IMR-90 (cell line): Measurements from ENCODE around the gene CGNL1. TPM values are rescaled to one million over a fixed set of nuclear protein-coding genes. Genes with fewer than 3 reads are reported as not detected.

ENCODE experiments used
- ATAC-seq: fragments of 200-7000 bp; cut with Tn5 transposase; 2 replicates; pipeline ENCODE4 v1.9.1; 2020; ENCODE audit warnings: low read depth, mild to moderate bottlenecking, moderate library complexity
- BruUV-seq: library from RNA; stranded (reverse); fragments of 400-500 nt; replicated peaks from 2 replicates; lab custom pipeline; 2021; lab: Mats Ljungman, UMichigan
- CTCF ChIA-PET: fragments of 300-600 bp; formaldehyde crosslinking; extraction: SDS; loops from one replicate; lab custom pipeline; 2021; ENCODE audit warnings: antibody characterized with exemption; lab: Yijun Ruan, JAX
- POLR2A ChIA-PET: fragments of 300-600 bp; sonication (Branson Sonifier 250); formaldehyde crosslinking; loops from one replicate; lab custom pipeline; 2022; ENCODE audit warnings: antibody characterized with exemption; ENCODE audit not compliant: unreplicated experiment; lab: Charles Lee
- DNase-seq: peaks from one replicate; pipeline ENCODE4 v3.0.0; 2013
- H2AFZ ChIP-seq: replicated peaks from 2 replicates; pipeline ENCODE3; 2013; ENCODE audit warnings: low read length, mild to moderate bottlenecking; ENCODE audit not compliant: poor library complexity
- H2AK5ac ChIP-seq: 2 replicates; pipeline ENCODE4 v1.6.1; 2013; ENCODE audit warnings: low read depth, low read length, inconsistent platforms
- H2AK9ac ChIP-seq: replicated peaks from 2 replicates; pipeline ENCODE3; 2013; ENCODE audit warnings: mild to moderate bottlenecking, low read depth, low read length, moderate library complexity; ENCODE audit not compliant: poor library complexity
- H2BK120ac ChIP-seq: 2 replicates; pipeline ENCODE4 v1.6.1; 2013; ENCODE audit warnings: low read depth, low read length, inconsistent platforms
- H2BK15ac ChIP-seq: 3 replicates; pipeline ENCODE4 v1.6.1; 2013; ENCODE audit warnings: low read depth, low read length, inconsistent platforms
- H2BK20ac ChIP-seq: 2 replicates; pipeline ENCODE4 v1.6.1; 2013; ENCODE audit warnings: low read depth, mild to moderate bottlenecking, inconsistent platforms, low read length, moderate library complexity
- H2BK5ac ChIP-seq: 2 replicates; pipeline ENCODE4 v1.6.1; 2013; ENCODE audit warnings: mild to moderate bottlenecking, low read depth, low read length, inconsistent platforms; ENCODE audit not compliant: poor library complexity, severe bottlenecking
- H3K14ac ChIP-seq: replicated peaks from 2 replicates; pipeline ENCODE4 v1.6.1; 2013; ENCODE audit warnings: low read depth, low read length, inconsistent platforms
- H3K18ac ChIP-seq: 2 replicates; pipeline ENCODE4 v1.6.1; 2013; ENCODE audit warnings: low read depth, low read length, control low read depth
- H3K23ac ChIP-seq: 2 replicates; pipeline ENCODE4 v1.6.1; 2013; ENCODE audit warnings: low read depth, low read length, inconsistent platforms
- H3K27ac ChIP-seq: 2 replicates; pipeline ENCODE4 v1.5.1; 2013; ENCODE audit warnings: mild to moderate bottlenecking, control low read depth, low read length; ENCODE audit not compliant: insufficient read depth
- H3K27me3 ChIP-seq: 2 replicates; pipeline ENCODE4 v1.6.1; 2013; ENCODE audit warnings: low read length; ENCODE audit not compliant: control insufficient read depth, insufficient read depth
- H3K36me3 ChIP-seq: 2 replicates; pipeline ENCODE4 v1.6.1; 2013; ENCODE audit warnings: low read length, mixed read lengths; ENCODE audit not compliant: control insufficient read depth, insufficient read depth
- H3K4ac ChIP-seq: 2 replicates; pipeline ENCODE4 v1.6.1; 2013; ENCODE audit warnings: low read depth, low read length, inconsistent platforms
- H3K4me1 ChIP-seq: 2 replicates; pipeline ENCODE4 v1.6.1; 2013; ENCODE audit warnings: low read length, mixed read lengths; ENCODE audit not compliant: control insufficient read depth, insufficient read depth
- H3K4me2 ChIP-seq: 2 replicates; pipeline ENCODE4 v1.6.1; 2013; ENCODE audit warnings: low read depth, mild to moderate bottlenecking, control low read depth, low read length, moderate library complexity
- H3K4me3 ChIP-seq: 2 replicates; pipeline ENCODE4 v1.5.1; 2013; ENCODE audit warnings: low read depth, mild to moderate bottlenecking, control low read depth, low read length, moderate library complexity; ENCODE audit not compliant: insufficient read depth
- H3K56ac ChIP-seq: 2 replicates; pipeline ENCODE4 v1.6.1; 2013; ENCODE audit warnings: low read length, inconsistent platforms; ENCODE audit not compliant: insufficient read depth; ENCODE audit errors: extremely low read depth
- H3K79me1 ChIP-seq, 2 experiments: 2 replicates each; pipeline ENCODE4 v1.6.1; 2013; ENCODE audit warnings: low read length in 2 of 2, inconsistent platforms in 1 of 2, low read depth in 1 of 2
- H3K9ac ChIP-seq: 2 replicates; pipeline ENCODE4 v1.6.1; 2013; ENCODE audit warnings: low read depth, low read length, control low read depth
- H3K9me1 ChIP-seq: 2 replicates; pipeline ENCODE4 v1.6.1; 2013; ENCODE audit warnings: low read length, inconsistent platforms; ENCODE audit not compliant: insufficient read depth
- H3K9me3 ChIP-seq: 2 replicates; pipeline ENCODE4 v1.6.1; 2013; ENCODE audit warnings: low read length; ENCODE audit not compliant: control insufficient read depth, insufficient read depth
- H4K20me1 ChIP-seq: 2 replicates; pipeline ENCODE4 v1.6.1; 2013; ENCODE audit warnings: low read length, inconsistent platforms; ENCODE audit not compliant: insufficient read depth
- H4K5ac ChIP-seq: 2 replicates; pipeline ENCODE4 v1.6.1; 2013; ENCODE audit warnings: mild to moderate bottlenecking, low read depth, low read length, control low read depth
- H4K8ac ChIP-seq, 2 experiments: 2 replicates each; pipeline ENCODE4 v1.6.1; 2013; ENCODE audit warnings: low read depth in 2 of 2, low read length in 2 of 2, control low read depth in 1 of 2, inconsistent platforms in 1 of 2
- H4K91ac ChIP-seq: 2 replicates; pipeline ENCODE4 v1.6.1; 2013; ENCODE audit warnings: low read depth, low read length, inconsistent platforms; ENCODE audit not compliant: insufficient read depth
- CHD1 ChIP-seq: IDR thresholded peaks from 2 replicates; pipeline ENCODE4 v1.6.1; 2012; ENCODE audit warnings: low read depth, low read length, improper control_type of control experiment
- FOS ChIP-seq: fragments of 150-350 bp; IDR thresholded peaks from 2 replicates; pipeline ENCODE4 v1.6.1; 2016; ENCODE audit warnings: low read depth, low read length
- MAFK ChIP-seq: IDR thresholded peaks from 2 replicates; pipeline ENCODE4 v1.6.1; 2012; ENCODE audit warnings: low read depth, low read length, improper control_type of control experiment
- MXI1 ChIP-seq: IDR thresholded peaks from 2 replicates; pipeline ENCODE4 v1.6.1; 2012; ENCODE audit warnings: low read depth, mild to moderate bottlenecking, low read length, moderate library complexity, borderline replicate concordance
- NFE2L2 ChIP-seq: fragments of 150-350 bp; IDR thresholded peaks from 2 replicates; pipeline ENCODE4 v1.6.1; 2016; ENCODE audit warnings: low read depth, mild to moderate bottlenecking, low read length
- POLR2A ChIP-seq: IDR thresholded peaks from 2 replicates; pipeline ENCODE4 v1.6.1; 2012; ENCODE audit warnings: mild to moderate bottlenecking, low read depth, low read length
- RFX5 ChIP-seq: IDR thresholded peaks from 2 replicates; pipeline ENCODE4 v1.8.0; 2012; ENCODE audit warnings: low read depth, mild to moderate bottlenecking, low read length, moderate library complexity
- USF2 ChIP-seq: fragments of 150-350 bp; IDR thresholded peaks from 2 replicates; pipeline ENCODE4 v1.6.1; 2017; ENCODE audit warnings: mild to moderate bottlenecking, antibody characterized with exemption, low read length, low read depth
- WGBS, 2 experiments: methylation state at CpG; one replicate each; pipeline versions ENCODE4 v1.1.5 to v1.1.7; 2013; ENCODE audit warnings: missing lambda C conversion rate in 2 of 2; ENCODE audit not compliant: insufficient read length in 1 of 2; ENCODE audit errors: extremely low coverage in 2 of 2; 5-methylcytosine and 5-hydroxymethylcytosine counted together
- dilution Hi-C: fragments of 300-500 bp; cut with HindIII; formaldehyde crosslinking; loops from one replicate; pipeline ENCODE4 v1.14.3; 2018; ENCODE audit warnings: low sequenced_read_pairs; ENCODE audit not compliant: unreplicated experiment
- in situ Hi-C: fragments of 300-500 bp; cut with MboI; formaldehyde crosslinking; loops from 3 replicates; pipeline ENCODE4 v1.14.3; 2019; ENCODE audit warnings: low sequenced_read_pairs, inconsistent platforms, mixed read lengths
- intact Hi-C: fragments of 100-400 bp; cut with micrococcal nuclease; formaldehyde crosslinking; loops from 2 replicates; pipeline ENCODE4 v1.10.0; 2022
- polyA plus RNA-seq, 3 experiments: library from polyadenylated mRNA; depleted of rRNA; stranded (reverse); fragments of >200 nt; gene quantifications; 2 replicates each; pipeline ENCODE4 v1.2.3, GENCODE V29; 2012; ENCODE audit warnings: low replicate concordance in 1 of 3
- total RNA-seq: library from RNA; depleted of rRNA; stranded (reverse); fragments of >200 nt; gene quantifications from 2 replicates; pipeline ENCODE4 v1.2.3, GENCODE V29; 2012

The CGNL1 gene
- total and polyA plus RNA-seq, 2 of the 4 experiments (the other 2 are of a cell fraction): 0.07 to 0.18 TPM

- Histone ChIP-seq H3K9me3 (no peaks in the 10 kb centered on the region), H3K27me3 (peaks cover 34% of the 10 kb centered on the region), H3K56ac (no peak overlapping the region), H3K23ac (no peak overlapping the region), H2AFZ (no peak overlapping the region), H2BK20ac (no peak overlapping the region), H3K9me1 (no peaks in the 10 kb centered on the region), H2AK5ac (no peak overlapping the region), H4K5ac (no peak overlapping the region), H3K14ac (no peak overlapping the region), H3K18ac (no peak overlapping the region), H3K79me1 (no peaks in the 10 kb centered on the region), H4K20me1 (no peaks in the 10 kb centered on the region), H3K4me1 (peaks cover 3% of the 10 kb centered on the region), H2AK9ac (no peak overlapping the region), H4K8ac (no peak overlapping the region), H4K91ac (no peak overlapping the region), H2BK120ac (no peak overlapping the region), H2BK5ac (no peak overlapping the region), H3K4me3 (no peak overlapping the region), H3K36me3 (no peaks in the 10 kb centered on the region), H3K27ac (no peak overlapping the region), H3K4ac (no peak overlapping the region), H3K4me2 (no peak overlapping the region), H3K9ac (no peak overlapping the region), H2BK15ac (no peak overlapping the region)
- intact Hi-C loops (loop anchor here (5.0 kb wide), 1 partner anchor 96 kb away; no protein-coding TSS in a partner anchor), dilution Hi-C loops (no loop called here), in situ Hi-C loops (no loop called here)
- WGBS, 2 experiments: no CpG with 5 or more reads among the region's 7 CpGs
- POLR2A ChIA-PET: no interaction called here
- CTCF ChIA-PET: interaction anchor here (0.6 kb wide), 1 partner anchor 49 kb away, joined by 5 read pairs; no protein-coding TSS in a partner anchor
- no peak for DNase-seq
- no peak for ATAC-seq
- BruUV-seq: no TSS peak
- no peak for TF ChIP-seq POLR2A
- TF ChIP-seq MAFK: no peak
- no peak for TF ChIP-seq FOS
- no peak for TF ChIP-seq RFX5
- TF ChIP-seq USF2: no peak
- no peak for TF ChIP-seq CHD1
- TF ChIP-seq MXI1: no peak
- no peak for TF ChIP-seq NFE2L2
Observed at GRCh38 chr15:57385923-57386390, 9.7 kb downstream of the CGNL1 start.
